HEK293 (cell line): ENCODE data around the gene RGS11.
A peak's percentile ranks its signal among the peaks of the same experiment; 100 is the strongest.

Experiments used
- CTCF ChIA-PET: fragments of 350-600 bp; formaldehyde crosslinking; extraction: SDS; loops from one replicate; lab custom pipeline; 2021; ENCODE audit warnings: antibody characterized with exemption; lab: Yijun Ruan, JAX
- POLR2A ChIA-PET: fragments of 300-600 bp; formaldehyde crosslinking; extraction: SDS; loops from one replicate; lab custom pipeline; 2020; ENCODE audit warnings: antibody characterized with exemption, inconsistent platforms; lab: Yijun Ruan, JAX
- H3K27ac ChIP-seq: fragments of 200-500 bp; sonication (Bioruptor generic); 2 replicates; pipeline ENCODE4 v1.5.1; 2014; ENCODE audit warnings: low read depth, low read length, control low read depth, inconsistent platforms; ENCODE audit errors: extremely low read depth
- H3K36me3 ChIP-seq, 2 experiments: fragments of 200-500 bp in 1 of 2; sonication (Bioruptor generic) in 1 of 2; 1 replicate in 1 of 2; 2 replicates in 1 of 2; pipeline ENCODE4 v1.5.1; 2014 to 2017; ENCODE audit warnings: inconsistent platforms in 2 of 2, low read length in 2 of 2; ENCODE audit not compliant: control insufficient read depth in 2 of 2, insufficient read depth in 1 of 2
- H3K4me1 ChIP-seq: fragments of 200-500 bp; sonication (Bioruptor generic); 2 replicates; pipeline ENCODE4 v1.5.1; 2014; ENCODE audit warnings: mild to moderate bottlenecking, low read length, inconsistent platforms; ENCODE audit not compliant: control insufficient read depth, insufficient read depth
- H3K4me3 ChIP-seq: 2 replicates; pipeline ENCODE4 v1.5.1; 2011; ENCODE audit warnings: low read depth, mild to moderate bottlenecking, control low read depth, low read length, moderate library complexity
- H3K9me3 ChIP-seq: fragments of 200-500 bp; sonication (Bioruptor generic); 2 replicates; pipeline ENCODE4 v1.5.1; 2014; ENCODE audit warnings: low read depth, low read length, inconsistent platforms; ENCODE audit not compliant: control insufficient read depth, insufficient read depth
- ELK4 ChIP-seq: IDR thresholded peaks from 2 replicates; pipeline ENCODE4 v1.6.1; 2011; ENCODE audit warnings: mild to moderate bottlenecking, low read depth, low read length, borderline replicate concordance
- GLIS1 ChIP-seq: fragments of 450-650 bp; formaldehyde crosslinking; IDR thresholded peaks from 2 replicates; pipeline ENCODE4 v1.5.1; 2016; ENCODE audit warnings: missing biosample characterization, missing genetic modification characterization
- HIC1 ChIP-seq: fragments of 450-650 bp; formaldehyde crosslinking; IDR thresholded peaks from 2 replicates; pipeline ENCODE4 v1.5.1; 2016; ENCODE audit warnings: missing biosample characterization, missing genetic modification characterization
- HOXD13 ChIP-seq: sonication (generic); formaldehyde crosslinking; IDR thresholded peaks from 2 replicates; pipeline ENCODE4 v1.8.0; 2022; ENCODE audit warnings: missing genetic modification reagents, borderline replicate concordance
- REPIN1 ChIP-seq: fragments of 450-650 bp; formaldehyde crosslinking; IDR thresholded peaks from 2 replicates; pipeline ENCODE4 v1.5.1; 2017; ENCODE audit warnings: missing biosample characterization, missing genetic modification characterization, low read depth
- SCRT2 ChIP-seq: fragments of 450-650 bp; formaldehyde crosslinking; IDR thresholded peaks from 2 replicates; pipeline ENCODE4 v1.5.1; 2016; ENCODE audit warnings: missing biosample characterization, missing genetic modification characterization
- ZBTB8A ChIP-seq: fragments of 450-650 bp; formaldehyde crosslinking; IDR thresholded peaks from 2 replicates; pipeline ENCODE4 v1.5.1; 2016; ENCODE audit warnings: missing biosample characterization, missing genetic modification characterization
- ZIC2 ChIP-seq: fragments of 450-650 bp; formaldehyde crosslinking; IDR thresholded peaks from 2 replicates; pipeline ENCODE4 v1.5.1; 2016; ENCODE audit warnings: missing biosample characterization, missing genetic modification characterization
- ZNF18 ChIP-seq: fragments of 450-650 bp; formaldehyde crosslinking; IDR thresholded peaks from 2 replicates; pipeline ENCODE4 v1.5.1; 2016; ENCODE audit warnings: missing biosample characterization, missing genetic modification characterization
- ZNF19 ChIP-seq: fragments of 450-650 bp; formaldehyde crosslinking; IDR thresholded peaks from 2 replicates; pipeline ENCODE4; 2016; ENCODE audit warnings: missing biosample characterization, missing genetic modification characterization, low read depth
- ZNF501 ChIP-seq: fragments of 450-650 bp; formaldehyde crosslinking; IDR thresholded peaks from 2 replicates; pipeline ENCODE4 v1.5.1; 2016; ENCODE audit warnings: missing biosample characterization, missing genetic modification characterization
- ZNF629 ChIP-seq: fragments of 450-650 bp; formaldehyde crosslinking; IDR thresholded peaks from 2 replicates; pipeline ENCODE4 v1.5.1; 2017; ENCODE audit warnings: missing biosample characterization, missing genetic modification characterization
- ZNF701 ChIP-seq: fragments of 450-650 bp; formaldehyde crosslinking; IDR thresholded peaks from 2 replicates; pipeline ENCODE4 v1.5.1; 2016; ENCODE audit warnings: missing biosample characterization, missing genetic modification characterization
- TF ChIP-seq, protein P1 (sequence below): fragments of 450-650 bp; formaldehyde crosslinking; IDR thresholded peaks from 2 replicates; pipeline ENCODE4 v1.5.1; 2016; ENCODE audit warnings: missing biosample characterization, missing genetic modification characterization
- TF ChIP-seq, protein P2 (sequence below): fragments of 450-650 bp; formaldehyde crosslinking; IDR thresholded peaks from 2 replicates; pipeline ENCODE4 v1.5.1; 2016; ENCODE audit warnings: missing biosample characterization, missing genetic modification characterization
- TF ChIP-seq, protein P3 (sequence below): fragments of 450-650 bp; formaldehyde crosslinking; IDR thresholded peaks from 2 replicates; pipeline ENCODE4 v1.5.1; 2017; ENCODE audit warnings: missing biosample characterization, mild to moderate bottlenecking, missing genetic modification characterization, moderate library complexity

RGS11 gene

DNA sequence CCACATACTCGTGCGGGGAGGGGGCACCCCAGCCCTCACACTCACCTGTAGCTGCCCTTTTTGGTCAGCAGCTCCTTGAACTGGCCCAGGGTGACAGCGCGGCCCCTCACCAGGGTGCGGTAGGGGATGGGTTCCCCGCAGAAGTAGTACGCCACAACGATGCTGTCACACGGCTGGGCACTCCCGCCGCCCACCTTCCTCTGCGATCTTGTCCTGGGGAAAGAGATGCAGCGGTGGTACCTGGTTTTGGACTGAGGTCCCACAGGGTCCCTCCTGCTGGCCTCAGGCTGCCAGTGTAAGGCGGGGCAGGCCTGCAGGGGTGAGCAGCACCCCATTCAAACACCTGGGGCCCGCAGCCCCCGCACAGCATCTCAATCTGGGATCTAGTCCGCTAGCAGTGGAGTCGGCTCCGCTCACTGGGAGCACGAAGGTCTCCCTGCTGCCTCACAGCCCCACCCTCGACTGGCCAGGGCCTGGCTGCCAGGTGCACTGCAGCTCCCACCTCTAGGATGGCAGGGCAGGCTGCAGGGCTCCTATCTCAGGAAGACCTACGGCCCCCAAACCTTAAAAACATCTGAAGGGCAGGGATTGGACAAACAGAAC lies 13.8 kb upstream of the RGS11 start:
- ChIA-PET CTCF (interaction anchor here (0.5 kb wide), 1 partner anchor 36 kb away, joined by 3 read pairs; no protein-coding TSS in a partner anchor), POLR2A (interaction anchor here (0.6 kb wide), 1 partner anchor 107 kb away, joined by 3 read pairs; no protein-coding TSS in a partner anchor)
- H3K36me3 ChIP-seq, result peaks cover 0 to 78% of the 10 kb centered on the region in 2 experiments; a peak in 2 of 3 replicates

GRCh38 chr16:287981-288920 lies 12.5 kb upstream of the RGS11 start:
- CTCF ChIA-PET, result no interaction called here
- Histone ChIP-seq H3K9me3 (no peaks in the 10 kb centered on the region), H3K4me3 (no peak overlapping the region), H3K4me1 (no peaks in the 10 kb centered on the region), H3K36me3 (peaks cover 0 to 72% of the 10 kb centered on the region in 2 experiments; a peak in 2 of 3 replicates), H3K27ac (no peak overlapping the region)
- POLR2A ChIA-PET, result interaction anchor here (0.7 kb wide), 1 partner anchor 64 kb away, joined by 3 read pairs; no protein-coding TSS in a partner anchor
- TF ChIP-seq ELK4 (no peak), GLIS1 (no peak), ZNF18 (tag by site-specific recombination) (no peak), HOXD13 (CRISPR knock-in tag) (no peak), ZIC2 (tag by site-specific recombination) (peak; percentile 45), ZNF19 (tag by site-specific recombination) (no peak), ZNF501 (tag by site-specific recombination) (no peak), REPIN1 (tag by site-specific recombination) (no peak)
- TF ChIP-seq, protein P1, sequence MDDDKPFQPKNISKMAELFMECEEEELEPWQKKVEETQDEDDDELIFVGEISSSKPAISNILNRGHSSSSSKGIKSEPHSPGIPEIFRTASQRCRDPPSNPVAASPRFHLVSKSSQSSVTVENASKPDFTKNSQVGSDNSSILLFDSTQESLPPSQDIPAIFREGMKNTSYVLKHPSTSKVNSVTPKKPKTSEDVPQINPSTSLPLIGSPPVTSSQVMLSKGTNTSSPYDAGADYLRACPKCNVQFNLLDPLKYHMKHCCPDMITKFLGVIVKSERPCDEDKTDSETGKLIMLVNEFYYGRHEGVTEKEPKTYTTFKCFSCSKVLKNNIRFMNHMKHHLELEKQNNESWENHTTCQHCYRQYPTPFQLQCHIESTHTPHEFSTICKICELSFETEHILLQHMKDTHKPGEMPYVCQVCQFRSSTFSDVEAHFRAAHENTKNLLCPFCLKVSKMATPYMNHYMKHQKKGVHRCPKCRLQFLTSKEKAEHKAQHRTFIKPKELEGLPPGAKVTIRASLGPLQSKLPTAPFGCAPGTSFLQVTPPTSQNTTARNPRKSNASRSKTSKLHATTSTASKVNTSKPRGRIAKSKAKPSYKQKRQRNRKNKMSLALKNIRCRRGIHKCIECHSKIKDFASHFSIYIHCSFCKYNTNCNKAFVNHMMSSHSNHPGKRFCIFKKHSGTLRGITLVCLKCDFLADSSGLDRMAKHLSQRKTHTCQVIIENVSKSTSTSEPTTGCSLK (tag by site-specific recombination), result no peak
- TF ChIP-seq, protein P2, sequence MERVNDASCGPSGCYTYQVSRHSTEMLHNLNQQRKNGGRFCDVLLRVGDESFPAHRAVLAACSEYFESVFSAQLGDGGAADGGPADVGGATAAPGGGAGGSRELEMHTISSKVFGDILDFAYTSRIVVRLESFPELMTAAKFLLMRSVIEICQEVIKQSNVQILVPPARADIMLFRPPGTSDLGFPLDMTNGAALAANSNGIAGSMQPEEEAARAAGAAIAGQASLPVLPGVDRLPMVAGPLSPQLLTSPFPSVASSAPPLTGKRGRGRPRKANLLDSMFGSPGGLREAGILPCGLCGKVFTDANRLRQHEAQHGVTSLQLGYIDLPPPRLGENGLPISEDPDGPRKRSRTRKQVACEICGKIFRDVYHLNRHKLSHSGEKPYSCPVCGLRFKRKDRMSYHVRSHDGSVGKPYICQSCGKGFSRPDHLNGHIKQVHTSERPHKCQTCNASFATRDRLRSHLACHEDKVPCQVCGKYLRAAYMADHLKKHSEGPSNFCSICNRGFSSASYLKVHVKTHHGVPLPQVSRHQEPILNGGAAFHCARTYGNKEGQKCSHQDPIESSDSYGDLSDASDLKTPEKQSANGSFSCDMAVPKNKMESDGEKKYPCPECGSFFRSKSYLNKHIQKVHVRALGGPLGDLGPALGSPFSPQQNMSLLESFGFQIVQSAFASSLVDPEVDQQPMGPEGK, result no peak

More for the DNA sequence above, 13.8 kb upstream of the RGS11 start:
- H3K4me1 ChIP-seq, result no peaks in the 10 kb centered on the region
- H3K4me3 ChIP-seq, result no peak overlapping the region
- no peaks in the 10 kb centered on the region for H3K9me3 ChIP-seq
- TF ChIP-seq ZNF629 (tag by site-specific recombination) (no peak), SCRT2 (tag by site-specific recombination) (0 out of 2 replicates have a peak, but pooled peaks have one; percentile 27), HIC1 (tag by site-specific recombination) (no peak), ZBTB8A (0 out of 2 replicates have a peak, but pooled peaks have one; percentile 18), ZNF701 (tag by site-specific recombination) (no peak)
- TF ChIP-seq, protein P3, sequence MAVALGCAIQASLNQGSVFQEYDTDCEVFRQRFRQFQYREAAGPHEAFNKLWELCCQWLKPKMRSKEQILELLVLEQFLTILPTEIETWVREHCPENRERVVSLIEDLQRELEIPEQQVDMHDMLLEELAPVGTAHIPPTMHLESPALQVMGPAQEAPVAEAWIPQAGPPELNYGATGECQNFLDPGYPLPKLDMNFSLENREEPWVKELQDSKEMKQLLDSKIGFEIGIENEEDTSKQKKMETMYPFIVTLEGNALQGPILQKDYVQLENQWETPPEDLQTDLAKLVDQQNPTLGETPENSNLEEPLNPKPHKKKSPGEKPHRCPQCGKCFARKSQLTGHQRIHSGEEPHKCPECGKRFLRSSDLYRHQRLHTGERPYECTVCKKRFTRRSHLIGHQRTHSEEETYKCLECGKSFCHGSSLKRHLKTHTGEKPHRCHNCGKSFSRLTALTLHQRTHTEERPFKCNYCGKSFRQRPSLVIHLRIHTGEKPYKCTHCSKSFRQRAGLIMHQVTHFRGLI (tag by site-specific recombination), result peak; percentile 74
- no peak overlapping the region for H3K27ac ChIP-seq
